ENCODE data around the gene IL1RAPL2. TPM values are rescaled to one million over a fixed set of nuclear protein-coding genes. Genes with fewer than 3 reads are reported as not detected.

The IL1RAPL2 gene
- total RNA-seq, 1 donor from 2014 or later, result not detected

DNA sequence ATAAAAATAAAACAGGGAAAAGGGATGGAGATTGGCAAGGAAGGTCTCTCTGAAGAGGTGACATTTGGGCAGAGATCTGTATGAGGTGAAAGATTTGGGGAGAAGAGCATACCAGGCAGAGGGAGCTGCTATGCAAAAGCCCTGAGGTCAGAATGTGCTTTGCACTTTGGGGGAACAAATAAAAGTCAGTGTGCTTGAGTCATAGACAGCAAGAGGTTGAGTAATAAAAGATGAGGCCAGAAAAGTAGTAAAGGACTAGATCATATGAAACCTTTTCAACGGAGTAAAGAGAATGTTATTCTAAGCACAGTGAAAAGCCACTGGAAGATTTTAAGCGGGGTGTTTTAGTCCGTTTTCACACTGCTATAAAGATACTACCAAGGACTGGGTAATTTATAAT, 731.0 kb downstream of the IL1RAPL2 start:
- no peaks in the 10 kb centered on the region for H3K36me3 Mint-ChIP-seq (ENCODE audit: low read depth)
- no peaks in the 10 kb centered on the region for H3K27me3 Mint-ChIP-seq (ENCODE audit: low read depth)
- no peaks in the 10 kb centered on the region for H3K4me1 Mint-ChIP-seq (ENCODE audit: low read depth)
- no peak overlapping the region for H3K27ac Mint-ChIP-seq (ENCODE audit: unreplicated experiment)
- DNase-seq (ENCODE audit: low spot score), result no peak
- H3K4me3 Mint-ChIP-seq (ENCODE audit: unreplicated experiment), result no peak overlapping the region
- H3K9me3 Mint-ChIP-seq (ENCODE audit: low read depth), result peaks cover 7% of the 10 kb centered on the region
- TF ChIP-seq, protein P1, sequence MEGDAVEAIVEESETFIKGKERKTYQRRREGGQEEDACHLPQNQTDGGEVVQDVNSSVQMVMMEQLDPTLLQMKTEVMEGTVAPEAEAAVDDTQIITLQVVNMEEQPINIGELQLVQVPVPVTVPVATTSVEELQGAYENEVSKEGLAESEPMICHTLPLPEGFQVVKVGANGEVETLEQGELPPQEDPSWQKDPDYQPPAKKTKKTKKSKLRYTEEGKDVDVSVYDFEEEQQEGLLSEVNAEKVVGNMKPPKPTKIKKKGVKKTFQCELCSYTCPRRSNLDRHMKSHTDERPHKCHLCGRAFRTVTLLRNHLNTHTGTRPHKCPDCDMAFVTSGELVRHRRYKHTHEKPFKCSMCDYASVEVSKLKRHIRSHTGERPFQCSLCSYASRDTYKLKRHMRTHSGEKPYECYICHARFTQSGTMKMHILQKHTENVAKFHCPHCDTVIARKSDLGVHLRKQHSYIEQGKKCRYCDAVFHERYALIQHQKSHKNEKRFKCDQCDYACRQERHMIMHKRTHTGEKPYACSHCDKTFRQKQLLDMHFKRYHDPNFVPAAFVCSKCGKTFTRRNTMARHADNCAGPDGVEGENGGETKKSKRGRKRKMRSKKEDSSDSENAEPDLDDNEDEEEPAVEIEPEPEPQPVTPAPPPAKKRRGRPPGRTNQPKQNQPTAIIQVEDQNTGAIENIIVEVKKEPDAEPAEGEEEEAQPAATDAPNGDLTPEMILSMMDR (IDR thresholded peaks at IDR 0.05), result no peak

DNA sequence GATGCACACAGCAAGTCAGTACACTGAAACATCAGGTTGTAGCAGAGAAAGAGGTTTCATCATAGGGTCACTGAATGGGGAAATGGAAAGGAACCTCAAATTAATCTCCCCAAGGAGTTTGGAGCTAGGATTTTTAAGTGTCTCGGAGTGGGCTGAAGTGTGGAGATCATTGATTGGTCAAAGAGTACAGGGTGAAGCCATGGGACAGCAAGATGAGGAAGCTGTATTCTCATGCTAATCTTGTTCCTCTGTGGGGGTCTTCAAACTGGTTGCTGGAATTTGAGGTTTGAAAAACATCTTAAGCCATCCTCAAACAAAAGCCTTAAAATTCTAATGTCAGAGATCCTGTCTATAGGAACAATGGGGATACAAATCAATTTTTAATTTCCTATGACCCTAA, 733.3 kb downstream of the IL1RAPL2 start:
- H3K27me3 Mint-ChIP-seq (ENCODE audit: low read depth), result no peaks in the 10 kb centered on the region
- H3K4me1 Mint-ChIP-seq (ENCODE audit: low read depth), result no peaks in the 10 kb centered on the region
- TF ChIP-seq, protein P1 (IDR thresholded peaks at IDR 0.05), result no peak
- H3K9me3 Mint-ChIP-seq (ENCODE audit: low read depth), result peaks cover 8% of the 10 kb centered on the region
- no peak for DNase-seq (ENCODE audit: low spot score)
- no peak overlapping the region for H3K4me3 Mint-ChIP-seq (ENCODE audit: unreplicated experiment)
- H3K27ac Mint-ChIP-seq (ENCODE audit: unreplicated experiment), result no peak overlapping the region
- H3K36me3 Mint-ChIP-seq (ENCODE audit: low read depth), result no peaks in the 10 kb centered on the region

- Mint-ChIP-seq H3K27me3 (ENCODE audit: low read depth) (no peaks in the 10 kb centered on the region), H3K9me3 (ENCODE audit: low read depth) (peaks cover 8% of the 10 kb centered on the region), H3K36me3 (ENCODE audit: low read depth) (no peaks in the 10 kb centered on the region), H3K4me1 (ENCODE audit: low read depth) (no peaks in the 10 kb centered on the region), H3K27ac (ENCODE audit: unreplicated experiment) (no peak overlapping the region), H3K4me3 (ENCODE audit: unreplicated experiment) (no peak overlapping the region)
- TF ChIP-seq, protein P1 (IDR thresholded peaks at IDR 0.05), result no peak
- DNase-seq (ENCODE audit: low spot score), result no peak
Measured at GRCh38 chrX:105302246-105302645, 736.2 kb downstream of the IL1RAPL2 start.

GRCh38 chrX:105307762-105308161, 741.8 kb downstream of the IL1RAPL2 start:
- no peak for DNase-seq (ENCODE audit: low spot score)
- no peaks in the 10 kb centered on the region for H3K4me1 Mint-ChIP-seq (ENCODE audit: low read depth)
- H3K4me3 Mint-ChIP-seq (ENCODE audit: unreplicated experiment), result no peak overlapping the region
- no peaks in the 10 kb centered on the region for H3K36me3 Mint-ChIP-seq (ENCODE audit: low read depth)
- H3K27me3 Mint-ChIP-seq (ENCODE audit: low read depth), result no peaks in the 10 kb centered on the region
- H3K27ac Mint-ChIP-seq (ENCODE audit: unreplicated experiment), result no peak overlapping the region
- TF ChIP-seq, protein P1 (IDR thresholded peaks at IDR 0.05), result no peak
- no peaks in the 10 kb centered on the region for H3K9me3 Mint-ChIP-seq (ENCODE audit: low read depth)

GRCh38 chrX:105313596-105313995, 747.6 kb downstream of the IL1RAPL2 start:
- H3K27me3 Mint-ChIP-seq (ENCODE audit: low read depth), result no peaks in the 10 kb centered on the region
- H3K4me3 Mint-ChIP-seq (ENCODE audit: unreplicated experiment), result no peak overlapping the region
- no peak overlapping the region for H3K27ac Mint-ChIP-seq (ENCODE audit: unreplicated experiment)
- H3K36me3 Mint-ChIP-seq (ENCODE audit: low read depth), result no peaks in the 10 kb centered on the region
- H3K4me1 Mint-ChIP-seq (ENCODE audit: low read depth), result peaks cover 9% of the 10 kb centered on the region
- DNase-seq (ENCODE audit: low spot score), result no peak
- TF ChIP-seq, protein P1 (IDR thresholded peaks at IDR 0.05), result no peak
- no peaks in the 10 kb centered on the region for H3K9me3 Mint-ChIP-seq (ENCODE audit: low read depth)
